Activated CD8-positive, alpha-beta memory T cell treated with anti-CD3 and anti-CD28 coated beads, Interleukin-2, amount 50 U/mL, for 1 hour (primary cell): ENCODE results near the gene SCLT1.
"Not testable (repeated sequence)": the region's sequence is repeated elsewhere in the genome, so short reads cannot be mapped to it uniquely, and the experiment has no call there.

ENCODE experiments used
- DNase-seq: peaks from one replicate; pipeline ENCODE4 v3.0.0-alpha.2; 2020; ENCODE audit errors: extremely low read depth

Gene SCLT1

GRCh38 chr4:129093191-129093920 is at the start of gene SCLT1:
SCLT1 (minus strand) TSS chr4:129093539; CDS start chr4:129093103, 436 bp downstream.
- peak; percentile 87 for DNase-seq

GRCh38 chr4:129140521-129140920 is 47.2 kb upstream of the SCLT1 start:
- no peak for DNase-seq

DNA sequence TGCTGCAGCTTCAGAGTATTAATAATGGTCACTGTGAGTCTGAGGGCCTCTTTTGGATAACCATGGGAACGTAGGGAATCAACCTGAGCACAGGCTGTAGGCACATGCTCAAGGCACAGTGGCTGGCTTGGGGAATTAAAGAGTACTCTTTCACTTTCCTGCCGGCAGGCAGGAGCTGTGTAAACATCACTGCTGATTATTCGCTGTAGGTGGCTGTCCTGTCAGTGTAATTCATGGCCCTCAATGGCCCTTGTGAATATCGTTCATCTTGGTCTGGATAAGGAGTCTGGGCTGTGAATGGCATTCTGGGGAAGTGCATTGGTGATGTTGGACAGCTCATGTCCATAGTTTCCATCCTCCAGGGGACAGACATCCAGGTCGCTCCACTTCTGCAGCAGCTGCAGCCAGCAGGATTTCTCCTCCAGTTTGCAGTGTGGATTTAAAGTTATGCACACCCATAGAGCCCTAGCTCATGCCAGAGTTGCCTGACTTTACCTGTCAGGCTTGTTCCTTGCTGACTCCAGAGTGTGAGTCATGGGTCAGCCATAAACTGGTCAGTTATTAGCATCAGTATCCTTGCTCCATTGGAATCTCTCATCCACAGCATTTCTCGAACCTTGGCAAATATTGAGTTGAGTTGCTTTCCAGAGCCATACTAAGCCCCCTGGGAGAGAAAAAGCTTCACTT is 45.6 kb upstream of the SCLT1 start:
- DNase-seq: no peak

DNA sequence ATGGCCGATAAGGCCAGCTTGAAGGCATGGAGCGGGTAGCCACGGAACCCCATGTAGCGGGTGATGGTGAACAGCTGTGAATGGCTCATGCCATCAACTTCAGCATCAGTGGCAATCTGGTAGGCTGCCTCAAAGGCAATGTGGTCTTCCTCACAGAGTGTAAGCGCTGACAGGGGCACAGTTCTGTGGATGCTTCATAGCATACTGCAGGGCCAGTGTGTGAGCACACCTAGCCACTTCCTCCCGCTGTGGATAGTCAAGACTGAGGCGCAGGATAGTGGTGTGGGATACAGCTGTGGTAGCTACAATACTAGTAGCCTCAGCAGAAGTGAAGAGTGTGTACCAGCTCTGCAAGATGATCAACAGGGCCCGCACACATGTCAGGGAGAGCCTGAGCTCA is 43.1 kb upstream of the SCLT1 start:
- DNase-seq: no peak

DNA sequence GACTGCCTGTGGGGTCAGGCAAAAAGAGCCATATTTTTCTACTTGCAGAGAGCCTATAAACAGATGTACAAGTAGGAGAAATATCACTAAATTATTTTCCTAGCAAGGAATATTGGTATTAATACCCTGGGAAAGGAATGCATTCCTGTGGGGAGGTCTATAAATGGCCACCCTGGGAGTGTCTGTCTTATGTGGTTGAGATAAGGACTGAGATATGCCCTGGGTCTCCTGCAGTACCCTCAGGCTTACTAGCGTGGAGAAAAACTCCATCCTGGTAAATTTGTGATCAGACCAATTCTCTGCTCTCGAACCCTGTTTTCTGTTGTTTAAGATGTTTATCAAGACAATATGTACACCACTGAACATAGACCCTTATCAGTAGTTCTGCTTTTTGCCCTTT is 38.0 kb upstream of the SCLT1 start:
- DNase-seq: no peak

GRCh38 chr4:129129143-129129542 is 35.8 kb upstream of the SCLT1 start:
- no peak for DNase-seq

- not testable (repeated sequence) for DNase-seq
Measured at GRCh38 chr4:129126614-129127013, 33.3 kb upstream of the SCLT1 start.

GRCh38 chr4:129117705-129118104 is 24.4 kb upstream of the SCLT1 start:
- DNase-seq: no peak

DNA sequence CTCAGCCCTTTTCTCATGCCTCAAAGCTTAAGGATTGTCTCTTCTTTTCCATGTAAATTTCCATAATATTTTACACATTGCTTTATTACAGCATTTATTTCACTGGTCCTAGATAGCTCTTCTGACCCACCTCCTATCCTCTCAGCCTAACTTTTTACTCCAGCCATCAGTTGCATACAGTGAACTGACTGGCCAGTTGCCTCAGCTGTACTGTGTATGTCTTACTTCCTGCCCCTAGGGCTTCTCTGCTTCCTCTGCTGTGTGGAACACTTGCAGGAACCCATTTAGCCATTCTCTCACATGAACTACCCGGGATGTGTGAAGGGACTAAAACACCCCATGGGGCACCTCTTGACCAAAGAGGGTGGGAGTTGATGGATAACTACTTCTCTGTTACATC is 20.6 kb upstream of the SCLT1 start:
- DNase-seq: no peak

- no peak for DNase-seq
Measured at GRCh38 chr4:129113434-129113833, 20.1 kb upstream of the SCLT1 start.

GRCh38 chr4:129111919-129112318 is 18.6 kb upstream of the SCLT1 start:
- no peak for DNase-seq

GRCh38 chr4:129110931-129111330 is 17.6 kb upstream of the SCLT1 start:
- DNase-seq: no peak

DNA sequence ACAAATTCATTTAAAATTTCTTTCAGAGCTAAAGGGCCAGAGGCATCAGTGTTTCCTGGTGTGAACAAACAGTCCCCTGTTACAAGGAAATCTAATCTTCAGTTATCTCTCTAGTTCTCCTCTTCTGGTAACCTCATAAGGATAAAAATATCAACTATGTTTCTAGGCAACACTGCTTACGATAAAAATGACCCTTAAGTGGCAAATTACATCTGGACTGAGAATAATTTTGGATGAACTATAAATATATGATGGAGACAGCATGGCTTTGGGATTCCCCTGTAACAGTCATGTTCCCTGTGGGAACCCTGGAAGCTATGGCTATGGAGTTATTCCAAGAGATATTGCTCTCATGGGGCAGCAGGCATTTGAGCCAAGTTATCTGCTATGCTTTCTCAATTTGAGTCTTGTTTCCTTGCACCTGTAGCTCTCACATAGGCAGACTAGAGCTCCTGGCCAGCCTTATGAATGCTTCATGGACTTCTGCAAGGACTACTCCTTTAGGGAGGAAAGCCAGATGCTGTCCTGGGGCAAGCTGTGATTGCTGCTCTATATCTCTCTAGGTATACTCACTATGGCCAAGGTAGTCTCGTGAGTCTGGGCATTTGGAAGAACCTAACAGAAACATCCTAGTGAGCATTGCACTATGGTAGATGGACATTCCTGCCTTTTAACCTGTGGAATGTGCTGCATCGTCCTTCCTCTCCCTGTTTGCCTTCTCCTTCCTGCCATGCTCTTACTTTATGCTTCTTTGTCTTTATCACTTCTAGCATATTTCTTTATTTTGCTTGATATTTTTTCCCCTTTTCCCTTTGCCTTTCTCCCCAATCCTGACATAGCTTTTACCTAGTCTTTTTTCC is 16.9 kb upstream of the SCLT1 start:
- no peak for DNase-seq

- no peak for DNase-seq
Measured at GRCh38 chr4:129098531-129099001, 5.2 kb upstream of the SCLT1 start.

GRCh38 chr4:129095811-129096454 is 2.6 kb upstream of the SCLT1 start, which contains the start of gene C4orf33:
C4orf33 (plus strand) TSS chr4:129096152; CDS start chr4:129102611, 6,459 bp downstream.
- peak; percentile 41 for DNase-seq

DNA sequence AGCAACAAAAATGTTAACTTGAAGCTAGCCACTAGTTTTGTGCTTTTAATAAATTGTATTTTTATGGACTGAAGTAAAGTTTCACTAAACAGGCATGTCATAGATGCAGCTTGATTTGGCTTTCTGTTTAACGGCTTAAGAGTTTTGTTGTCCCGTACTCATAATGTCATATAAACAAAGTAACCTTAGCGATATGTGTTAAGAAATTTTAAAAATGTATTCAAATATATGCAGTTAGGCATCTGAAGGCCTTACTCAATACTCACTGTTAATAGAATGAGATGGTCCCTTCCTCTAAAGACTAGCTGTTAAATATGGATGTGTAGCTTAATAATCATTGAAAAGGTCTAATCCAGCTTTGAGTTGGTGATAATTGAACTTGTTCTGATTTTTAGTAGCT is 1.0 kb upstream of the SCLT1 start:
- DNase-seq: no peak

- DNase-seq: no peak
Measured at GRCh38 chr4:129092631-129093190, 628 bp downstream of the SCLT1 start.

GRCh38 chr4:129087516-129087915 is 5.8 kb downstream of the SCLT1 start:
- DNase-seq: no peak

GRCh38 chr4:129085472-129085871 is 7.9 kb downstream of the SCLT1 start:
- no peak for DNase-seq

GRCh38 chr4:129082302-129082701 is 11.0 kb downstream of the SCLT1 start:
- DNase-seq: no peak

DNA sequence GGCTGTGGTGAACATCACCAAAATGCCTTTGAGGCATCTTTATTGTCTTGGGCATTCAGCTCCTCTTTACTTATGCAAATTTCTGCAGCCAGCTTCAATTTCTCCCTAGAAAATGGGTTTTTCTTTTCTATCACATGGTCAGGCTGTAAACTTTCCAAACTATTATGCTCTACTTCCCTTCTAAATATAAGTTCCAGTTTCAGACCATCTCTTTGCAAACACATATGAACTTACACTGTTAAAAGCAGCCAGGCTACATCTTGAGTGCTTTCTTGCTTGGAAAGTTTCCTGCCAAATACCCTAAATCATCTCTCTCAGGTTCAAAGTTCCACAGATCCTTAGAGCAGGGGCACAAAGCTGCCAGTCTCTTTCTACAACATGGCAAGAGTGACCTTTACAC is 13.2 kb downstream of the SCLT1 start:
- no peak for DNase-seq
